T-helper 17 cell (primary cell): ENCODE measurements around the gene SIRT6. TPM values are rescaled to one million over a fixed set of nuclear protein-coding genes. Genes with fewer than 3 reads are reported as not detected.
"Not testable (repeated sequence)": the region's sequence is repeated elsewhere in the genome, so short reads cannot be mapped to it uniquely, and the experiment has no call there.

Experiments used
- ATAC-seq: fragments of 150-1000 bp; cut with Tn5 transposase; 2 replicates; pipeline ENCODE4 v1.10.0; 2021; ENCODE audit warnings: mild to moderate bottlenecking, moderate library complexity
- DNase-seq, 3 donors: peaks; one replicate each; pipeline versions ENCODE4 v3.0.0 to v3.0.0-alpha.2; 2020 to 2021
- H3K9me3 ChIP-seq: one replicate; pipeline ENCODE4 v1.7.0; 2013; ENCODE audit warnings: low read length, mild to moderate bottlenecking; ENCODE audit not compliant: control insufficient read depth, poor library complexity, severe bottlenecking
- H3K27ac Mint-ChIP-seq: one replicate; pipeline ENCODE4 v1.8.0; 2022; ENCODE audit warnings: mild to moderate bottlenecking, moderate library complexity, mixed read lengths
- H3K27me3 Mint-ChIP-seq: one replicate; pipeline ENCODE4 v1.8.0; 2022; ENCODE audit warnings: mixed read lengths
- H3K36me3 Mint-ChIP-seq: one replicate; pipeline ENCODE4 v1.8.0; 2022; ENCODE audit warnings: low read depth, mixed read lengths
- H3K4me1 Mint-ChIP-seq: one replicate; pipeline ENCODE4 v1.8.0; 2022; ENCODE audit warnings: mild to moderate bottlenecking, mixed read lengths
- H3K4me3 Mint-ChIP-seq: one replicate; pipeline ENCODE4 v1.8.0; 2022; ENCODE audit warnings: mild to moderate bottlenecking, moderate library complexity, mixed read lengths
- total RNA-seq, 4 donors: library from RNA in 2 of 4; stranded (reverse) in 2 of 4; gene quantifications; one replicate each; pipeline ENCODE4 v1.2.3 and lab custom pipeline; 2022 to 2026

Gene SIRT6
- total RNA-seq, 2 donors from 2014 or later, result 18.5 to 21.8 TPM

- Mint-ChIP-seq H3K27ac (no peak overlapping the region), H3K27me3 (peaks cover 55% of the 10 kb centered on the region), H3K4me1 (peaks cover 15% of the 10 kb centered on the region), H3K36me3 (peaks cover 13% of the 10 kb centered on the region), H3K4me3 (no peak overlapping the region)
- no peak for DNase-seq
- no peaks in the 10 kb centered on the region for H3K9me3 ChIP-seq
- ATAC-seq, result no peak
Observed at GRCh38 chr19:4196009-4196408, 13.6 kb upstream of the SIRT6 start.

- Mint-ChIP-seq H3K4me1 (peaks cover 15% of the 10 kb centered on the region), H3K27me3 (peaks cover 58% of the 10 kb centered on the region), H3K27ac (no peak overlapping the region), H3K4me3 (no peak overlapping the region), H3K36me3 (peaks cover 11% of the 10 kb centered on the region)
- H3K9me3 ChIP-seq, result no peaks in the 10 kb centered on the region
- ATAC-seq (no peak), DNase-seq (no peak)
Observed at GRCh38 chr19:4194353-4194752, 12.0 kb upstream of the SIRT6 start.

- H3K27ac Mint-ChIP-seq, DNase-seq, H3K4me1 Mint-ChIP-seq, H3K36me3 Mint-ChIP-seq, H3K4me3 Mint-ChIP-seq, ATAC-seq, H3K9me3 ChIP-seq: not testable (repeated sequence)
- peaks cover 45% of the 10 kb centered on the region for H3K27me3 Mint-ChIP-seq
Observed at GRCh38 chr19:4192537-4192936, 10.2 kb upstream of the SIRT6 start.

GRCh38 chr19:4189641-4190040, 7.3 kb upstream of the SIRT6 start:
- peaks cover 17% of the 10 kb centered on the region for H3K27me3 Mint-ChIP-seq
- DNase-seq (no peak), ATAC-seq (no peak)
- no peak overlapping the region for H3K27ac Mint-ChIP-seq
- no peak overlapping the region for H3K4me3 Mint-ChIP-seq
- H3K4me1 Mint-ChIP-seq, result peaks cover 8% of the 10 kb centered on the region
- H3K36me3 Mint-ChIP-seq, result peaks cover 4% of the 10 kb centered on the region
- H3K9me3 ChIP-seq, result no peaks in the 10 kb centered on the region

- H3K9me3 ChIP-seq, result no peaks in the 10 kb centered on the region
- H3K4me1 Mint-ChIP-seq, result peaks cover 13% of the 10 kb centered on the region
- DNase-seq, result no peak
- H3K4me3 Mint-ChIP-seq, result no peak overlapping the region
- no peak overlapping the region for H3K27ac Mint-ChIP-seq
- H3K36me3 Mint-ChIP-seq, result no peaks in the 10 kb centered on the region
- peaks cover 4% of the 10 kb centered on the region for H3K27me3 Mint-ChIP-seq
- ATAC-seq, result no peak
Observed at GRCh38 chr19:4187313-4188122, 5.2 kb upstream of the SIRT6 start.

- no peak overlapping the region for H3K27ac Mint-ChIP-seq
- no peaks in the 10 kb centered on the region for H3K36me3 Mint-ChIP-seq
- H3K4me1 Mint-ChIP-seq, result peaks cover 19% of the 10 kb centered on the region
- peaks cover 4% of the 10 kb centered on the region for H3K27me3 Mint-ChIP-seq
- no peaks in the 10 kb centered on the region for H3K9me3 ChIP-seq
- peak; percentile 49 to 72 (median 51) for DNase-seq
- ATAC-seq, result peak; percentile 59
- H3K4me3 Mint-ChIP-seq, result no peak overlapping the region
Observed at GRCh38 chr19:4186087-4186993, 4.0 kb upstream of the SIRT6 start.

- ATAC-seq (no peak), DNase-seq (no peak)
- no peaks in the 10 kb centered on the region for H3K9me3 ChIP-seq
- Mint-ChIP-seq H3K27ac (no peak overlapping the region), H3K4me1 (peaks cover 24% of the 10 kb centered on the region), H3K36me3 (no peaks in the 10 kb centered on the region), H3K27me3 (no peaks in the 10 kb centered on the region), H3K4me3 (no peak overlapping the region)
Observed at GRCh38 chr19:4185413-4186086, 3.2 kb upstream of the SIRT6 start.

GRCh38 chr19:4184718-4185352, 2.5 kb upstream of the SIRT6 start:
- no peaks in the 10 kb centered on the region for H3K36me3 Mint-ChIP-seq
- H3K27me3 Mint-ChIP-seq, result no peaks in the 10 kb centered on the region
- ATAC-seq, result no peak
- DNase-seq, result no peak
- H3K27ac Mint-ChIP-seq, result no peak overlapping the region
- no peaks in the 10 kb centered on the region for H3K9me3 ChIP-seq
- H3K4me3 Mint-ChIP-seq, result peak overlapping the region; percentile 45
- peaks cover 27% of the 10 kb centered on the region for H3K4me1 Mint-ChIP-seq

GRCh38 chr19:4183967-4184717, 1.8 kb upstream of the SIRT6 start:
- Mint-ChIP-seq H3K27ac (no peak overlapping the region), H3K27me3 (no peaks in the 10 kb centered on the region), H3K4me3 (peak overlapping the region; percentile 51), H3K36me3 (peaks cover 3% of the 10 kb centered on the region), H3K4me1 (peaks cover 34% of the 10 kb centered on the region)
- ATAC-seq (no peak), DNase-seq (no peak)
- no peaks in the 10 kb centered on the region for H3K9me3 ChIP-seq

- Mint-ChIP-seq H3K27me3 (no peaks in the 10 kb centered on the region), H3K36me3 (peaks cover 3% of the 10 kb centered on the region), H3K4me3 (peak overlapping the region; percentile 78)
Observed at GRCh38 chr19:4181053-4181508, 1.3 kb downstream of the SIRT6 start.

GRCh38 chr19:4178990-4179389, 3.4 kb downstream of the SIRT6 start:
- H3K36me3 Mint-ChIP-seq, result peaks cover 3% of the 10 kb centered on the region
- H3K4me1 Mint-ChIP-seq, result peaks cover 26% of the 10 kb centered on the region
- ATAC-seq (no peak), DNase-seq (no peak)
- no peak overlapping the region for H3K4me3 Mint-ChIP-seq
- no peaks in the 10 kb centered on the region for H3K27me3 Mint-ChIP-seq
- H3K27ac Mint-ChIP-seq, result no peak overlapping the region
- H3K9me3 ChIP-seq, result no peaks in the 10 kb centered on the region

More at GRCh38 chr19:4181053-4181508, 1.3 kb downstream of the SIRT6 start:
- H3K9me3 ChIP-seq, result no peaks in the 10 kb centered on the region
- no peak for DNase-seq
- peaks cover 29% of the 10 kb centered on the region for H3K4me1 Mint-ChIP-seq
- no peak for ATAC-seq
- peak overlapping the region; percentile 97 for H3K27ac Mint-ChIP-seq

- H3K27me3 Mint-ChIP-seq, result peaks cover 5% of the 10 kb centered on the region
- no peak overlapping the region for H3K4me3 Mint-ChIP-seq
- H3K4me1 Mint-ChIP-seq, result peaks cover 22% of the 10 kb centered on the region
- peaks cover 3% of the 10 kb centered on the region for H3K36me3 Mint-ChIP-seq
- no peaks in the 10 kb centered on the region for H3K9me3 ChIP-seq
- DNase-seq (no peak), ATAC-seq (no peak)
- H3K27ac Mint-ChIP-seq, result no peak overlapping the region
Observed at GRCh38 chr19:4177146-4177545, 5.2 kb downstream of the SIRT6 start.
